Osteocyte (in vitro differentiated cells): Measurements from ENCODE around the gene OR6N1. TPM values are rescaled to one million over a fixed set of nuclear protein-coding genes. Genes with fewer than 3 reads are reported as not detected.

Experiments
- DNase-seq: peaks from one replicate; pipeline ENCODE4 v3.0.0; 2021; ENCODE audit warnings: mixed read lengths; ENCODE audit not compliant: unreplicated experiment; ENCODE audit errors: extremely low spot score
- H3K27ac Mint-ChIP-seq: one replicate; pipeline ENCODE4 v1.8.0; 2021; ENCODE audit warnings: mild to moderate bottlenecking, mixed read lengths; ENCODE audit not compliant: unreplicated experiment
- H3K27me3 Mint-ChIP-seq: one replicate; pipeline ENCODE4 v1.8.0; 2021; ENCODE audit warnings: mixed read lengths; ENCODE audit not compliant: unreplicated experiment
- H3K36me3 Mint-ChIP-seq: one replicate; pipeline ENCODE4 v1.8.0; 2021; ENCODE audit warnings: mixed read lengths; ENCODE audit not compliant: unreplicated experiment
- H3K4me1 Mint-ChIP-seq: one replicate; pipeline ENCODE4 v1.8.0; 2021; ENCODE audit warnings: mixed read lengths; ENCODE audit not compliant: unreplicated experiment
- H3K4me3 Mint-ChIP-seq: one replicate; pipeline ENCODE4 v1.8.0; 2021; ENCODE audit warnings: mild to moderate bottlenecking, moderate library complexity, mixed read lengths; ENCODE audit not compliant: unreplicated experiment
- H3K9me3 Mint-ChIP-seq: one replicate; pipeline ENCODE4 v1.8.0; 2021; ENCODE audit warnings: mixed read lengths; ENCODE audit not compliant: unreplicated experiment
- long read RNA-seq: library from polyadenylated mRNA; unstranded; transcript quantifications from one replicate; pipeline ENCODE4 v2.0.0, GENCODE V29; 2021
- total RNA-seq: library from RNA; stranded (reverse); gene quantifications from 2 replicates; pipeline ENCODE4 v1.2.1, GENCODE V29; 2021
- TF ChIP-seq, protein P1 (sequence below): fragments of 200-600 bp; sonication (generic); IDR thresholded peaks from 2 replicates; pipeline ENCODE4 v1.5.0; 2021; ENCODE audit warnings: antibody characterized with exemption, mild to moderate bottlenecking, moderate library complexity

OR6N1 gene, protein sequence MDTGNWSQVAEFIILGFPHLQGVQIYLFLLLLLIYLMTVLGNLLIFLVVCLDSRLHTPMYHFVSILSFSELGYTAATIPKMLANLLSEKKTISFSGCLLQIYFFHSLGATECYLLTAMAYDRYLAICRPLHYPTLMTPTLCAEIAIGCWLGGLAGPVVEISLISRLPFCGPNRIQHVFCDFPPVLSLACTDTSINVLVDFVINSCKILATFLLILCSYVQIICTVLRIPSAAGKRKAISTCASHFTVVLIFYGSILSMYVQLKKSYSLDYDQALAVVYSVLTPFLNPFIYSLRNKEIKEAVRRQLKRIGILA
- not detected in 2 replicates for total RNA-seq
- long read RNA-seq, result 0 reads

- H3K36me3 Mint-ChIP-seq, result no peaks in the 10 kb centered on the region
- no peak within 1 kb of the TSS for H3K4me3 Mint-ChIP-seq
- no peak within 1 kb of the TSS for H3K27ac Mint-ChIP-seq
- no peak for DNase-seq
- H3K4me1 Mint-ChIP-seq, result no peaks in the 10 kb centered on the region
- TF ChIP-seq, protein P1, sequence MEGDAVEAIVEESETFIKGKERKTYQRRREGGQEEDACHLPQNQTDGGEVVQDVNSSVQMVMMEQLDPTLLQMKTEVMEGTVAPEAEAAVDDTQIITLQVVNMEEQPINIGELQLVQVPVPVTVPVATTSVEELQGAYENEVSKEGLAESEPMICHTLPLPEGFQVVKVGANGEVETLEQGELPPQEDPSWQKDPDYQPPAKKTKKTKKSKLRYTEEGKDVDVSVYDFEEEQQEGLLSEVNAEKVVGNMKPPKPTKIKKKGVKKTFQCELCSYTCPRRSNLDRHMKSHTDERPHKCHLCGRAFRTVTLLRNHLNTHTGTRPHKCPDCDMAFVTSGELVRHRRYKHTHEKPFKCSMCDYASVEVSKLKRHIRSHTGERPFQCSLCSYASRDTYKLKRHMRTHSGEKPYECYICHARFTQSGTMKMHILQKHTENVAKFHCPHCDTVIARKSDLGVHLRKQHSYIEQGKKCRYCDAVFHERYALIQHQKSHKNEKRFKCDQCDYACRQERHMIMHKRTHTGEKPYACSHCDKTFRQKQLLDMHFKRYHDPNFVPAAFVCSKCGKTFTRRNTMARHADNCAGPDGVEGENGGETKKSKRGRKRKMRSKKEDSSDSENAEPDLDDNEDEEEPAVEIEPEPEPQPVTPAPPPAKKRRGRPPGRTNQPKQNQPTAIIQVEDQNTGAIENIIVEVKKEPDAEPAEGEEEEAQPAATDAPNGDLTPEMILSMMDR, result no peak
- no peaks in the 10 kb centered on the region for H3K9me3 Mint-ChIP-seq
- no peaks in the 10 kb centered on the region for H3K27me3 Mint-ChIP-seq
Measured at GRCh38 chr1:158771950-158772866, at the start of gene OR6N1. Gene OR6N1, minus strand, starts transcription at chr1:158772195. Its CDS starts 5,513 bp downstream, at chr1:158766682.

- H3K4me1 Mint-ChIP-seq, result no peaks in the 10 kb centered on the region
- no peak overlapping the region for H3K4me3 Mint-ChIP-seq
- no peaks in the 10 kb centered on the region for H3K27me3 Mint-ChIP-seq
- H3K27ac Mint-ChIP-seq, result no peak overlapping the region
- TF ChIP-seq, protein P1, result no peak
- DNase-seq, result no peak
- H3K9me3 Mint-ChIP-seq, result no peaks in the 10 kb centered on the region
- H3K36me3 Mint-ChIP-seq, result no peaks in the 10 kb centered on the region
Measured at GRCh38 chr1:158821723-158822122, 49.7 kb upstream of the OR6N1 start.

DNA sequence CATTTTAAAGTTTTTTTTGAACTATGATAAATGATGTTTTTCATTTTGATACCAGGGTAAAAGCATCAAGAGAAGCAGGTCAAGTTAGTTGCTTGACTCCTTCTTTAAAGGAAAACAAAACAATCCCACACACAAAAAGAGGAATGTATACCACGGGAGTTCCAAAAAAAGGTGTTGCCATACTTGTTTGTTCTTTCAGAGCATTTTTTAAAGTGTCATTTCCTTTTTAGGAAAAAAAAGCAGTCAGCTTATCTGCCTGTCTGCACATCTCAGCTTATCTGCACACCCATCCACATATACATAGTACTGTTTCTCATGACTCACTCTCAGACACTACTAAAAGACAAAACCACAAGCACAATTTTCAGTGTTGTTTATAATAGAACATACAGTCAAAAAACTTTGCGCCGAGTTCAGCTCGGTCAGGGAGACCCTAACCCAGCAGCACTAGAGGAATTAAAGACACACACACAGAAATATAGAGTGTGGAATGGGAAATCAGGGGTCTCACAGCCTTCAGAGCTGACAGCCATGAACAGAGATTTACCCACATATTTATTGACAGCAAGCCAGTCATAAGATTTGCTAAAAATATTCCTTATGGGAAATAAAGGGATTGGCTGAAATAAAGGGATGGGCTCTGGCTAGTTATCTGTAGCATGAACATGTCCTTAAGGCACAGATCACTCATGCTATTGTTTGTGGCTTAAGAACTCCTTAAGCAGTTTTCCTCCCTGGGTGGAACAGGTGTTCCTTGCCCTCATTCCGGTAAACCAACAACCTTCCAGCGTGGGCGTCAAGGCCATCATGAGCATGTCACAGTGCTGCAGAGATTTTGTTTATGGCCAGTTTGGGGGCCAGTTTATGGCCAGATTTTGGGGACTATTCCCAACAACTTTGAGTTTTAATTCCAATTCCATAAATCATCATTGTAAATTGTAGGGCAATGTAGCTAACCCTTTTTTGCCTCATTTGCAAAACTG, 47.8 kb upstream of the OR6N1 start:
- Mint-ChIP-seq H3K4me3 (no peak overlapping the region), H3K36me3 (no peaks in the 10 kb centered on the region), H3K27me3 (no peaks in the 10 kb centered on the region), H3K4me1 (no peaks in the 10 kb centered on the region), H3K27ac (no peak overlapping the region), H3K9me3 (no peaks in the 10 kb centered on the region)
- TF ChIP-seq, protein P1, result no peak
- no peak for DNase-seq

GRCh38 chr1:158818975-158819431, 47.0 kb upstream of the OR6N1 start:
- no peak overlapping the region for H3K4me3 Mint-ChIP-seq
- no peak overlapping the region for H3K27ac Mint-ChIP-seq
- DNase-seq, result no peak
- H3K36me3 Mint-ChIP-seq, result no peaks in the 10 kb centered on the region
- TF ChIP-seq, protein P1, result no peak
- no peaks in the 10 kb centered on the region for H3K27me3 Mint-ChIP-seq
- no peaks in the 10 kb centered on the region for H3K4me1 Mint-ChIP-seq
- H3K9me3 Mint-ChIP-seq, result no peaks in the 10 kb centered on the region
